Brain microvascular endothelial cell (primary cell): ENCODE data around the gene LRRFIP1.
"Not testable (repeated sequence)": the region's sequence is repeated elsewhere in the genome, so short reads cannot be mapped to it uniquely, and the experiment has no call there.

Experiments
- DNase-seq: peaks from one replicate; pipeline ENCODE4 v3.0.0-alpha.2; 2020
- H3K27ac ChIP-seq: fragments of 250-450 bp; sonication (Bioruptor Pico); 2 replicates; pipeline ENCODE4 v1.5.1; 2020; ENCODE audit warnings: mild to moderate bottlenecking, moderate library complexity
- H3K27me3 ChIP-seq: fragments of 250-450 bp; sonication (Bioruptor Pico); replicated peaks from 2 replicates; pipeline ENCODE4 v1.5.1; 2020; ENCODE audit warnings: mild to moderate bottlenecking
- H3K36me3 ChIP-seq: fragments of 250-450 bp; sonication (Bioruptor Pico); replicated peaks from 2 replicates; pipeline ENCODE4 v1.5.1; 2020; ENCODE audit warnings: mild to moderate bottlenecking
- H3K4me3 ChIP-seq: 2 replicates; pipeline ENCODE4 v1.5.1; 2011; ENCODE audit warnings: low read depth, mild to moderate bottlenecking, control low read depth, low read length, moderate library complexity
- CTCF ChIP-seq: IDR thresholded peaks from 2 replicates; pipeline ENCODE4 v1.5.1; 2011; ENCODE audit warnings: low read depth, mild to moderate bottlenecking, moderate library complexity, low read length, control low read depth, inconsistent platforms; ENCODE audit errors: missing control alignments
- in situ Hi-C: cut with HindIII; loops from 2 replicates; pipeline ENCODE4 v1.10.0; 2017; ENCODE audit warnings: low sequenced_read_pairs, low pct_ligation_motif_present

LRRFIP1 gene

GRCh38 chr2:237763812-237764211 lies 136.4 kb downstream of the LRRFIP1 start:
- Histone ChIP-seq H3K36me3 (peaks cover 24% of the 10 kb centered on the region), H3K4me3 (no peak overlapping the region), H3K27me3 (no peaks in the 10 kb centered on the region), H3K27ac (no peak overlapping the region)
- in situ Hi-C loops = no loop called here
- no peak for DNase-seq
- no peak for TF ChIP-seq CTCF

- H3K36me3 ChIP-seq = peaks cover 22% of the 10 kb centered on the region
- H3K4me3 ChIP-seq, DNase-seq, in situ Hi-C loops, H3K27ac ChIP-seq, H3K27me3 ChIP-seq: not testable (repeated sequence)
Observed at GRCh38 chr2:237765122-237765521, 137.7 kb downstream of the LRRFIP1 start.

DNA sequence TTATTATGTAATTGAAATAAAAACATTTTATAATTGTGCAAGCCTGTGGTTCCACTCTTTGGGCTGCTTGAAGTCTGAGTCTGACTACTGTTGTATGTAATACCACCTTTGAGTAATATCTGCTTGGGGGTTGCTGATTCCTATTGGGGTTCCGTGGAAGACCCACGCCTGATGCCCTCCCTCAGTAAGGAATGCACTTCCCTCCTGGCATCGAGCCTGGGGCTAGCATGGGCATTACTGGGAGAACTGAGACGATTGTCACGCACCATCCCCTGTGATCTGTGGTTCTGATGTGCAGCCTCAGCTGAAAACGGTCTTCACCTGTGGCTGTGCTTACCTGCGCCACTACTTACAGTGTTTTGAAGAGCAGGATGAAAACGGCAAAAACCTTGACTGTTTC lies 138.5 kb downstream of the LRRFIP1 start:
- no peak for DNase-seq
- TF ChIP-seq CTCF = no peak
- in situ Hi-C loops = no loop called here

DNA sequence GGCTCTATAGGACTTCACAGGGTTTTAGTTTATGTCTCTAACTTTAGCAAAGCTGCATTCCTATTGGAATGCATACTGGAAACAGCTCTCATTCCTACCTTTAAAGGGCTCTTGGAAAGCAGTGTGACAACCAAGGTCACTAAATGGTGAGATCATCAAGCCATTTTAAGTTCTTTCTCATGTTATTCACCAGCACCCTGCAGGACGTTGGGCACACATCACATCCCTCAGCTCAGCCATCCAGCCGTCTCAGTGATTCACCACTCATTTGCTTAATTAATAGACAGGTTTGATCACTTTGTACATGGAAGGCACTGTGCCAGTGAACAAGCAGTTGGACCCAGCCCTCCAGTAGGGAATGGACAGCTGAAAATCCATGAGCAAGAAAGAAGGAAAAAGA lies 139.0 kb downstream of the LRRFIP1 start:
- TF ChIP-seq CTCF = no peak
- in situ Hi-C loops = no loop called here
- H3K27me3 ChIP-seq = no peaks in the 10 kb centered on the region
- peaks cover 20% of the 10 kb centered on the region for H3K36me3 ChIP-seq
- no peak for DNase-seq
- no peak overlapping the region for H3K4me3 ChIP-seq
- H3K27ac ChIP-seq = no peak overlapping the region

More for the DNA sequence above, 138.5 kb downstream of the LRRFIP1 start:
- Histone ChIP-seq H3K27me3 (no peaks in the 10 kb centered on the region), H3K36me3 (peaks cover 24% of the 10 kb centered on the region), H3K27ac (no peak overlapping the region), H3K4me3 (no peak overlapping the region)

DNA sequence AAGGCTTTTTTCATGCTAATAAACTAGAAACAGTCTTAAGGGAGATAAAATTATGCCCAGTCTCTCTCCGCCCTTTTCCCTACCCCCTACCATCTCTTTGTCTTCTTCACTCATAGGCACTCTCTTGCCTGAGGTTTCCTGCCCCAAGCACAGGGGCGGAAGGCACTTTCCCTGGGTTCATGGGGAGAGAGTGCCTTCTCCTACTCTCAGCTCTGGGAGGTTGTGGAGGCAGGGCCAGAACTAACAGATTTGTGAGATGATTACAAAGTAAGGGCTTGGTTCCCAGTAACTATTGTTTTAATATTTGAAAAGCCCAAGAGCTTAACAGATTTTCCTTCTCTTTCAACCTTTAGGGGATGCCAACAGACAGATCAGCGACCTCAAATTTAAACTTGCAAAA lies 145.1 kb downstream of the LRRFIP1 start:
- no peaks in the 10 kb centered on the region for H3K27me3 ChIP-seq
- in situ Hi-C loops = no loop called here
- no peak overlapping the region for H3K27ac ChIP-seq
- peaks cover 33% of the 10 kb centered on the region for H3K36me3 ChIP-seq
- no peak for DNase-seq
- no peak overlapping the region for H3K4me3 ChIP-seq
- TF ChIP-seq CTCF = no peak

GRCh38 chr2:237773826-237774225 lies 146.4 kb downstream of the LRRFIP1 start:
- peaks cover 33% of the 10 kb centered on the region for H3K36me3 ChIP-seq
- TF ChIP-seq CTCF = no peak
- no peak for DNase-seq
- no peak overlapping the region for H3K27ac ChIP-seq
- no peak overlapping the region for H3K4me3 ChIP-seq
- H3K27me3 ChIP-seq = no peaks in the 10 kb centered on the region
- in situ Hi-C loops = no loop called here
